ENCODE data around the gene LENG1. TPM values are rescaled to one million over a fixed set of nuclear protein-coding genes. Genes with fewer than 3 reads are reported as not detected.

Gene LENG1
- total RNA-seq, 1 experiment from 2014 or later: 11.2 TPM

- H3K27ac ChIP-seq (ENCODE audit: low read length): peak overlapping the region; percentile 93
- DNase-seq (ENCODE audit: low read depth, low spot score) (no peak), ATAC-seq (peak; percentile 35)
- intact Hi-C loops (cut with micrococcal nuclease; ENCODE audit: unreplicated experiment): no loop called here
- POLR2A ChIA-PET: interaction anchor here (1.5 to 2.0 kb wide), 2 partner anchors 9 to 22 kb away, joined by 5 to 9 read pairs; no protein-coding TSS in a partner anchor
- H3K4me1 ChIP-seq (ENCODE audit: control insufficient read depth, insufficient read depth, low read length): peaks cover 13% of the 10 kb centered on the region; the same call in 1 of the 2 replicates
- BruUV-seq (replicated peaks): no TSS peak
- no peaks in the 10 kb centered on the region for H3K27me3 ChIP-seq (ENCODE audit: control insufficient read depth, insufficient read depth, low read length)
- TF ChIP-seq SIN3A (IDR thresholded peaks at IDR 0.05; ENCODE audit: borderline replicate concordance, insufficient read depth, low read depth, low read length) (peak; percentile 8; the same call in 1 of the 2 replicates), TCF7L2 (IDR thresholded peaks at IDR 0.05; ENCODE audit: low read depth, low read length) (no peak), POLR2AphosphoS5 (IDR thresholded peaks at IDR 0.05; ENCODE audit: low read depth, low read length) (peak; percentile 68; the same call in 1 of the 2 replicates), CTCF (IDR thresholded peaks at IDR 0.05) (no peak), REST (IDR thresholded peaks at IDR 0.05; ENCODE audit: insufficient read depth in 1 of 2, low read depth in 2 of 2, low read length in 1 of 2) (no peak)
- no peaks in the 10 kb centered on the region; the same call in 1 of the 2 replicates for H3K36me3 ChIP-seq (ENCODE audit: control insufficient read depth, insufficient read depth, low read length)
- H3K4me3 ChIP-seq (ENCODE audit: low read depth in 2 of 2, low read length in 2 of 2): peak overlapping the region; percentile 51 to 75
- CTCF ChIA-PET: no interaction called here
- H3K9me3 ChIP-seq (ENCODE audit: control insufficient read depth, insufficient read depth, low read depth, low read length): no peaks in the 10 kb centered on the region
- in situ Hi-C loops (cut with HindIII; ENCODE audit: low pct_unique_long_range_greater_than_20kb, low sequenced_read_pairs): no loop called here
Measured at GRCh38 chr19:54114340-54115108, 45.0 kb downstream of the LENG1 start.

- no TSS peak for BruUV-seq (replicated peaks)
- intact Hi-C loops (cut with micrococcal nuclease; ENCODE audit: unreplicated experiment) (no loop called here), in situ Hi-C loops (cut with HindIII; ENCODE audit: low pct_unique_long_range_greater_than_20kb, low sequenced_read_pairs) (no loop called here)
- TF ChIP-seq POLR2AphosphoS5 (IDR thresholded peaks at IDR 0.05; ENCODE audit: low read depth, low read length) (no peak), CTCF (IDR thresholded peaks at IDR 0.05) (no peak), TCF7L2 (IDR thresholded peaks at IDR 0.05; ENCODE audit: low read depth, low read length) (no peak), REST (IDR thresholded peaks at IDR 0.05; ENCODE audit: insufficient read depth in 1 of 2, low read depth in 2 of 2, low read length in 1 of 2) (no peak), SIN3A (IDR thresholded peaks at IDR 0.05; ENCODE audit: borderline replicate concordance, insufficient read depth, low read depth, low read length) (no peak)
- ATAC-seq (peak; percentile 60), DNase-seq (ENCODE audit: low read depth, low spot score) (no peak)
- Histone ChIP-seq H3K4me1 (ENCODE audit: control insufficient read depth, insufficient read depth, low read length) (0 out of 2 replicates have a peak, but pooled peaks cover 14% of the 10 kb centered on the region), H3K27me3 (ENCODE audit: control insufficient read depth, insufficient read depth, low read length) (no peaks in the 10 kb centered on the region), H3K4me3 (ENCODE audit: low read depth in 2 of 2, low read length in 2 of 2) (no peak overlapping the region), H3K27ac (ENCODE audit: low read length) (peak overlapping the region; percentile 18; the same call in 1 of the 2 replicates), H3K9me3 (ENCODE audit: control insufficient read depth, insufficient read depth, low read depth, low read length) (no peaks in the 10 kb centered on the region), H3K36me3 (ENCODE audit: control insufficient read depth, insufficient read depth, low read length) (no peaks in the 10 kb centered on the region)
- ChIA-PET CTCF (interaction anchor here (0.7 kb wide), 1 partner anchor 319 kb away, joined by 4 read pairs; no protein-coding TSS in a partner anchor), POLR2A (interaction anchor here (0.5 to 0.7 kb wide), 2 partner anchors 243 to 296 kb away, joined by 3 read pairs; no protein-coding TSS in a partner anchor)
Measured at GRCh38 chr19:54109651-54110050, 49.9 kb downstream of the LENG1 start.
